Tibial artery (tissue), 4 donors: ENCODE data around the gene ZEB1.

Experiments used
- DNase-seq, 2 donors: peaks; one replicate each; pipeline ENCODE4 v3.0.0-alpha.2; 2019
- H3K27ac ChIP-seq, 2 donors: fragments of 200-600 bp; sonication (generic) in 1 of 2; 1 replicate in 1 of 2; 2 replicates in 1 of 2; pipeline ENCODE4 v1.5.1; 2018 to 2019; ENCODE audit warnings: mild to moderate bottlenecking in 1 of 2
- H3K27me3 ChIP-seq, 2 donors: fragments of 200-600 bp; sonication (generic) in 1 of 2; one replicate each; pipeline versions ENCODE4 v1.5.1 to v1.6.0; 2016 to 2019
- H3K36me3 ChIP-seq, 3 donors: fragments of 200-600 bp; sonication (generic) in 2 of 3; one replicate each; pipeline ENCODE4 v1.5.1; 2016 to 2019; ENCODE audit warnings: mild to moderate bottlenecking in 2 of 3
- H3K4me1 ChIP-seq, 4 donors: fragments of 200-600 bp; sonication (generic) in 2 of 4; 1 replicate in 3 of 4; 2 replicates in 1 of 4; pipeline ENCODE4 v1.5.1; 2016 to 2019
- H3K4me3 ChIP-seq, 2 donors: fragments of 200-600 bp; sonication (generic) in 1 of 2; 1 replicate in 1 of 2; 2 replicates in 1 of 2; pipeline ENCODE4 v1.5.1; 2018 to 2019; ENCODE audit warnings: mild to moderate bottlenecking in 2 of 2
- H3K9me3 ChIP-seq, 3 donors: fragments of 200-600 bp; sonication (generic) in 1 of 3; one replicate each; pipeline ENCODE4 v1.5.1; 2016 to 2019
- intact Hi-C: fragments of 100-400 bp; cut with DNase I; formaldehyde crosslinking; loops from one replicate; pipeline ENCODE4 v1.15.0; 2023; ENCODE audit warnings: low total_unique reads
- TF ChIP-seq, protein P1 (sequence below), 2 experiments: fragments of 200-600 bp in 1 of 2; fragments of 450-650 bp in 1 of 2; IDR thresholded peaks; one replicate each; pipeline ENCODE4 v1.5.1; 2017 to 2019; ENCODE audit warnings: antibody characterized with exemption in 2 of 2, mild to moderate bottlenecking in 1 of 2, moderate library complexity in 1 of 2

The ZEB1 gene

DNA sequence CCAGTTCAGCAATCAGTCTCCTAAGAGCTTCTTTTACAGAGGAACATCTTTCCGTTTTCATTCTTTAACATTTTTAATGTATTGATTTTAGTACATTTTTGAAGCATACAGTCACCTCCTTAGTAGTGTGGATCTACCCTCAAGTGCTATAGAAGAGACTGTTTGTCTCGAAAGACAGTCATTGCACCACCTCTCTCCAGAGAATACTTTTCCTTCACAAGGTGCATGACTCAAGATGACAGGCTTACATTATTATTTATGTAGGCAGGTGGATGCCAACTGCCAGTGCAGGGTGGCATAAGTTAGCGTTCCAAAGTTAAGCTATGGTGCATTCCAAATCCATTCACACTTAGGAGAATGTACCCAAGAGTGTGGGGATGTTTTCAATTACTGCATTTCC lies 71.8 kb downstream of the ZEB1 start:
- no peak overlapping the region for H3K4me3 ChIP-seq
- intact Hi-C loops, result no loop called here
- TF ChIP-seq, protein P1, sequence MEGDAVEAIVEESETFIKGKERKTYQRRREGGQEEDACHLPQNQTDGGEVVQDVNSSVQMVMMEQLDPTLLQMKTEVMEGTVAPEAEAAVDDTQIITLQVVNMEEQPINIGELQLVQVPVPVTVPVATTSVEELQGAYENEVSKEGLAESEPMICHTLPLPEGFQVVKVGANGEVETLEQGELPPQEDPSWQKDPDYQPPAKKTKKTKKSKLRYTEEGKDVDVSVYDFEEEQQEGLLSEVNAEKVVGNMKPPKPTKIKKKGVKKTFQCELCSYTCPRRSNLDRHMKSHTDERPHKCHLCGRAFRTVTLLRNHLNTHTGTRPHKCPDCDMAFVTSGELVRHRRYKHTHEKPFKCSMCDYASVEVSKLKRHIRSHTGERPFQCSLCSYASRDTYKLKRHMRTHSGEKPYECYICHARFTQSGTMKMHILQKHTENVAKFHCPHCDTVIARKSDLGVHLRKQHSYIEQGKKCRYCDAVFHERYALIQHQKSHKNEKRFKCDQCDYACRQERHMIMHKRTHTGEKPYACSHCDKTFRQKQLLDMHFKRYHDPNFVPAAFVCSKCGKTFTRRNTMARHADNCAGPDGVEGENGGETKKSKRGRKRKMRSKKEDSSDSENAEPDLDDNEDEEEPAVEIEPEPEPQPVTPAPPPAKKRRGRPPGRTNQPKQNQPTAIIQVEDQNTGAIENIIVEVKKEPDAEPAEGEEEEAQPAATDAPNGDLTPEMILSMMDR (IDR thresholded peaks at IDR 0.05), result no peak
- H3K36me3 ChIP-seq, result peaks cover 0 to 15% (median 0%) of the 10 kb centered on the region in 3 donors
- H3K9me3 ChIP-seq, result no peaks in the 10 kb centered on the region
- H3K4me1 ChIP-seq, result peaks cover 0 to 10% (median 4%) of the 10 kb centered on the region in 4 donors
- no peak overlapping the region for H3K27ac ChIP-seq
- DNase-seq, result no peak
- H3K27me3 ChIP-seq, result no peaks in the 10 kb centered on the region

DNA sequence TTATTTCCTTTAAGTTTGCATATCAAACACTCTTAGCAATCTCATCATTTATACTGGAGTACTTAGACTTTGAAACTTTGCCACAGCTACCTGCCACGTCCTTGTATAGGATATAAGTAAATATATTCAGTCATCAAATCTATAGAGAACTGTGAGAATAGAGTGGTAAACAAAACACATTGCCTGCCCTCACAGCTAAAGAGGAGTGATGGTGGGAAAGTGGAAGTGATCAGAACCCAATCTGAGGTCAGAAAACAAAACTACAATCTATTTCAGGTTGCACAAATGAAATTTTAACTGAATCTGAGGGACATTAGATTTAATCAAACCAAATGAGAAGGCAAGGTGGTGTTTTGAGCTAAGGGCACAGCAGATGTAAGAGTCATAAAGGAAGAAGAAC lies 74.8 kb downstream of the ZEB1 start:
- Histone ChIP-seq H3K27me3 (no peaks in the 10 kb centered on the region), H3K27ac (no peak overlapping the region), H3K9me3 (no peaks in the 10 kb centered on the region), H3K4me3 (no peak overlapping the region), H3K36me3 (peaks cover 0 to 7% (median 0%) of the 10 kb centered on the region in 3 donors), H3K4me1 (peaks cover 0 to 39% (median 16%) of the 10 kb centered on the region in 4 donors)
- DNase-seq, result no peak
- TF ChIP-seq, protein P1 (IDR thresholded peaks at IDR 0.05), result no peak
- intact Hi-C loops, result no loop called here

GRCh38 chr10:31395695-31396094 lies 76.7 kb downstream of the ZEB1 start:
- peaks cover 0 to 57% (median 21%) of the 10 kb centered on the region in 4 donors for H3K4me1 ChIP-seq
- no peaks in the 10 kb centered on the region for H3K27me3 ChIP-seq
- intact Hi-C loops, result loop anchor here (5.0 kb wide), 1 partner anchor 73 kb away; no protein-coding TSS in a partner anchor
- no peak for DNase-seq
- H3K4me3 ChIP-seq, result no peak overlapping the region
- no peaks in the 10 kb centered on the region for H3K9me3 ChIP-seq
- H3K36me3 ChIP-seq, result peaks cover 0 to 3% (median 0%) of the 10 kb centered on the region in 3 donors
- TF ChIP-seq, protein P1 (IDR thresholded peaks at IDR 0.05), result peak in 1 of 2 experiments; percentile 16
- H3K27ac ChIP-seq, result peak overlapping the region; percentile 26 to 37

GRCh38 chr10:31396376-31396775 lies 77.4 kb downstream of the ZEB1 start:
- Histone ChIP-seq H3K4me3 (no peak overlapping the region), H3K4me1 (peaks cover 0 to 63% (median 21%) of the 10 kb centered on the region in 4 donors), H3K27me3 (no peaks in the 10 kb centered on the region), H3K27ac (peak overlapping the region; percentile 26 to 37), H3K9me3 (no peaks in the 10 kb centered on the region), H3K36me3 (no peaks in the 10 kb centered on the region)
- intact Hi-C loops, result loop anchor here (5.0 kb wide), 1 partner anchor 74 kb away; no protein-coding TSS in a partner anchor
- TF ChIP-seq, protein P1 (IDR thresholded peaks at IDR 0.05), result no peak
- no peak for DNase-seq

- Histone ChIP-seq H3K27ac (peak overlapping the region; percentile 13 to 16), H3K4me3 (no peak overlapping the region), H3K27me3 (no peaks in the 10 kb centered on the region), H3K36me3 (no peaks in the 10 kb centered on the region), H3K4me1 (peaks cover 0 to 78% (median 21%) of the 10 kb centered on the region in 4 donors), H3K9me3 (no peaks in the 10 kb centered on the region)
- TF ChIP-seq, protein P1 (IDR thresholded peaks at IDR 0.05), result no peak
- intact Hi-C loops, result loop anchor here (5.0 kb wide), 1 partner anchor 76 kb away; no protein-coding TSS in a partner anchor
- no peak for DNase-seq
Observed at GRCh38 chr10:31397852-31398251, 78.8 kb downstream of the ZEB1 start.
